H1 (cell line): ENCODE results near the gene ACSF3. TPM values are rescaled to one million over a fixed set of nuclear protein-coding genes. Genes with fewer than 3 reads are reported as not detected.

Experiments used
- CTCF ChIA-PET: fragments of 300-600 bp; sonication (Branson Sonifier 250); formaldehyde crosslinking; loops from one replicate; lab custom pipeline; 2021; ENCODE audit not compliant: partially characterized antibody; lab: Charles Lee
- POLR2A ChIA-PET: fragments of 300-600 bp; sonication (Branson Sonifier 250); formaldehyde crosslinking; loops from one replicate; lab custom pipeline; 2021; ENCODE audit warnings: inconsistent platforms; ENCODE audit not compliant: partially characterized antibody; lab: Charles Lee
- DNase-seq, 2 experiments: peaks; one replicate each; pipeline versions ENCODE4 v3.0.0 to v3.0.0-alpha.2; 2010 to 2022; ENCODE audit warnings: low spot score in 2 of 2, low read depth in 1 of 2, mixed read lengths in 1 of 2
- FAIRE-seq: peaks from 2 replicates; lab custom pipeline; 2011; peaks lifted over from hg19 to GRCh38; lab: Jason Lieb, UNC
- H2AFZ ChIP-seq: 2 replicates; pipeline ENCODE4 v1.8.1; 2012; ENCODE audit warnings: low read length, inconsistent platforms
- H2AK5ac ChIP-seq: 2 replicates; pipeline ENCODE4 v1.6.1; 2013; ENCODE audit warnings: low read depth, low read length
- H2BK120ac ChIP-seq: replicated peaks from 2 replicates; pipeline ENCODE3; 2013; ENCODE audit warnings: low read depth, low read length, inconsistent platforms
- H2BK12ac ChIP-seq: 2 replicates; pipeline ENCODE4 v1.6.1; 2013; ENCODE audit warnings: low read depth, low read length
- H2BK15ac ChIP-seq: 2 replicates; pipeline ENCODE4 v1.6.1; 2013; ENCODE audit warnings: low read length
- H2BK20ac ChIP-seq: 2 replicates; pipeline ENCODE4 v1.6.1; 2013; ENCODE audit warnings: low read length
- H2BK5ac ChIP-seq: 2 replicates; pipeline ENCODE4 v1.6.1; 2013; ENCODE audit warnings: low read depth, low read length
- H3K14ac ChIP-seq: 2 replicates; pipeline ENCODE4 v1.6.1; 2013; ENCODE audit warnings: inconsistent platforms; ENCODE audit not compliant: insufficient read length
- H3K18ac ChIP-seq: 2 replicates; pipeline ENCODE4 v1.6.1; 2013; ENCODE audit warnings: low read length; ENCODE audit errors: extremely low read depth
- H3K23ac ChIP-seq: 2 replicates; pipeline ENCODE4 v1.6.1; 2013; ENCODE audit warnings: inconsistent platforms; ENCODE audit not compliant: insufficient read length
- H3K23me2 ChIP-seq: 2 replicates; pipeline ENCODE4 v1.6.1; 2013; ENCODE audit warnings: low read depth, low read length
- H3K27ac ChIP-seq: 2 replicates; pipeline ENCODE4 v1.6.1; 2011; ENCODE audit warnings: low read depth, low read length, inconsistent platforms
- H3K27me3 ChIP-seq, 4 experiments: replicated peaks in 1 of 4; 1 replicate in 1 of 4; 2 replicates in 3 of 4; pipeline versions ENCODE4 v1.6.1 to v1.8.1; 2011 to 2013; ENCODE audit warnings: low read length in 3 of 4, mild to moderate bottlenecking in 3 of 4, inconsistent platforms in 2 of 4, mixed read lengths in 2 of 4, moderate library complexity in 1 of 4; ENCODE audit not compliant: control insufficient read depth in 3 of 4, insufficient read depth in 3 of 4; ENCODE audit errors: extremely low read depth in 1 of 4
- H3K36me3 ChIP-seq, 4 experiments: 2 replicates each; pipeline versions ENCODE4 v1.6.1 to v1.8.1; 2011 to 2013; ENCODE audit warnings: mild to moderate bottlenecking in 4 of 4, low read length in 3 of 4, moderate library complexity in 2 of 4, control low read depth in 1 of 4, inconsistent platforms in 1 of 4; ENCODE audit not compliant: insufficient read depth in 4 of 4, control insufficient read depth in 2 of 4
- H3K4ac ChIP-seq: replicated peaks from 2 replicates; pipeline ENCODE3; 2013; ENCODE audit warnings: low read length, low read depth, mixed read lengths, inconsistent platforms; ENCODE audit not compliant: insufficient read length
- H3K4me1 ChIP-seq, 4 experiments: replicated peaks in 1 of 4; 1 replicate in 1 of 4; 2 replicates in 3 of 4; pipeline versions ENCODE4 v1.6.1 to v1.8.1; 2011 to 2013; ENCODE audit warnings: low read length in 3 of 4, inconsistent platforms in 2 of 4, mixed read lengths in 1 of 4; ENCODE audit not compliant: insufficient read depth in 4 of 4, control insufficient read depth in 3 of 4
- H3K4me2 ChIP-seq, 2 experiments: 2 replicates each; pipeline versions ENCODE4 v1.6.1 to v1.8.1; 2011 to 2013; ENCODE audit warnings: low read depth in 2 of 2, low read length in 2 of 2, control low read depth in 1 of 2, inconsistent platforms in 1 of 2, mild to moderate bottlenecking in 1 of 2; ENCODE audit not compliant: insufficient read depth in 1 of 2
- H3K4me3 ChIP-seq, 4 experiments: fragments of 200-600, 300-600 bp in 1 of 4; sonication (generic), shearing (Covaris generic), sonication (Bioruptor Twin) in 1 of 4; 2 replicates each; pipeline versions ENCODE4 v1.5.1 to v1.8.1; 2011 to 2016; ENCODE audit warnings: low read length in 4 of 4, low read depth in 3 of 4, control low read depth in 2 of 4, inconsistent platforms in 2 of 4, mild to moderate bottlenecking in 2 of 4, mixed read lengths in 1 of 4, moderate library complexity in 1 of 4; ENCODE audit not compliant: insufficient read depth in 2 of 4; ENCODE audit errors: extremely low read depth in 1 of 4
- H3K56ac ChIP-seq: replicated peaks from 2 replicates; pipeline ENCODE3; 2013; ENCODE audit warnings: low read depth, mild to moderate bottlenecking, mixed read lengths, low read length, inconsistent platforms; ENCODE audit not compliant: insufficient read length
- H3K79me1 ChIP-seq: 2 replicates; pipeline ENCODE4 v1.6.1; 2013; ENCODE audit warnings: low read depth, low read length, control low read depth
- H3K79me2 ChIP-seq, 2 experiments: 2 replicates each; pipeline versions ENCODE4 v1.6.1 to v1.8.1; 2012 to 2013; ENCODE audit warnings: low read length in 2 of 2, mild to moderate bottlenecking in 2 of 2, inconsistent platforms in 1 of 2; ENCODE audit not compliant: insufficient read depth in 2 of 2, control insufficient read depth in 1 of 2
- H3K9ac ChIP-seq, 4 experiments: replicated peaks in 1 of 4; 1 replicate in 1 of 4; 2 replicates in 3 of 4; pipeline versions ENCODE4 v1.6.1 to v1.8.1; 2011 to 2013; ENCODE audit warnings: low read depth in 3 of 4, low read length in 3 of 4, control low read depth in 2 of 4, mild to moderate bottlenecking in 2 of 4, moderate library complexity in 2 of 4, inconsistent platforms in 1 of 4; ENCODE audit errors: extremely low read depth in 1 of 4
- H3K9me3 ChIP-seq, 2 experiments: 2 replicates each; pipeline versions ENCODE4 v1.6.1 to v1.8.1; 2012 to 2013; ENCODE audit warnings: mild to moderate bottlenecking in 2 of 2, moderate library complexity in 2 of 2, control low read depth in 1 of 2, inconsistent platforms in 1 of 2, low read depth in 1 of 2, low read length in 1 of 2, mixed read lengths in 1 of 2; ENCODE audit not compliant: insufficient read depth in 2 of 2
- H4K20me1 ChIP-seq, 2 experiments: replicated peaks in 1 of 2; 2 replicates each; pipeline versions ENCODE3 to v1.8.1; 2011 to 2013; ENCODE audit warnings: inconsistent platforms in 2 of 2, low read length in 2 of 2, mild to moderate bottlenecking in 1 of 2; ENCODE audit not compliant: insufficient read depth in 2 of 2, control insufficient read depth in 1 of 2
- H4K5ac ChIP-seq: 2 replicates; pipeline ENCODE4 v1.6.1; 2013; ENCODE audit warnings: low read length, low read depth, mixed read lengths, inconsistent platforms; ENCODE audit not compliant: insufficient read length
- H4K8ac ChIP-seq: 2 replicates; pipeline ENCODE4 v1.8.0; 2013; ENCODE audit warnings: mild to moderate bottlenecking, moderate library complexity, low read length, inconsistent platforms; ENCODE audit not compliant: insufficient read depth; ENCODE audit errors: extremely low read depth
- H4K91ac ChIP-seq: replicated peaks from 2 replicates; pipeline ENCODE3; 2013; ENCODE audit warnings: low read length, mixed read lengths, inconsistent platforms; ENCODE audit not compliant: insufficient read length
- ATF2 ChIP-seq: IDR thresholded peaks from 2 replicates; pipeline ENCODE4 v1.6.1; 2012; ENCODE audit warnings: low read length, inconsistent platforms
- ATF3 ChIP-seq: IDR thresholded peaks from 2 replicates; pipeline ENCODE4 v1.6.1; 2011; ENCODE audit warnings: low read depth, mild to moderate bottlenecking, low read length; ENCODE audit not compliant: insufficient read depth
- BACH1 ChIP-seq: IDR thresholded peaks from 2 replicates; pipeline ENCODE4 v1.6.1; 2012; ENCODE audit warnings: low read length, improper control_type of control experiment
- CEBPB ChIP-seq: IDR thresholded peaks from 2 replicates; pipeline ENCODE4 v1.6.1; 2012; ENCODE audit warnings: low read depth, low read length
- HDAC2 ChIP-seq, 2 experiments: fragments of 300-600 bp in 1 of 2; sonication (generic) in 1 of 2; IDR thresholded peaks; 2 replicates each; pipeline ENCODE4 v1.6.1; 2011 to 2012; ENCODE audit warnings: low read depth in 2 of 2, low read length in 2 of 2, mild to moderate bottlenecking in 2 of 2, moderate library complexity in 2 of 2, borderline replicate concordance in 1 of 2, inconsistent platforms in 1 of 2
- KDM1A ChIP-seq: fragments of 200-600, 300-600 bp; sonication (generic); IDR thresholded peaks from 2 replicates; pipeline ENCODE4 v1.7.1; 2016; ENCODE audit warnings: mild to moderate bottlenecking, low read length, borderline replicate concordance
- POU5F1 ChIP-seq: IDR thresholded peaks from 2 replicates; pipeline ENCODE4 v1.6.1; 2011; ENCODE audit warnings: low read depth, mild to moderate bottlenecking, low read length, moderate library complexity
- SIRT6 ChIP-seq: IDR thresholded peaks from one replicate; pipeline ENCODE4 v1.7.1; 2012; ENCODE audit warnings: low read length, inconsistent platforms
- WGBS, 2 experiments: shearing (Covaris generic) in 1 of 2; methylation state at CpG; one replicate each; pipeline versions ENCODE4 v1.1.6 to v1.1.7; 2013 to 2015; ENCODE audit warnings: low lambda C conversion rate in 2 of 2, mixed read lengths in 2 of 2, inconsistent platforms in 1 of 2, low coverage in 1 of 2, missing lambda C conversion rate in 1 of 2; ENCODE audit not compliant: insufficient replicate concordance in 2 of 2, insufficient coverage in 1 of 2, insufficient read length in 1 of 2; ENCODE audit errors: extremely low coverage in 1 of 2, missing lambda C conversion rate in 1 of 2; 5-methylcytosine and 5-hydroxymethylcytosine counted together
- polyA plus RNA-seq, 7 experiments: library from polyadenylated mRNA; depleted of rRNA in 3 of 7; stranded (reverse) in 5 of 7; unstranded in 2 of 7; fragments of >200 nt in 5 of 7; fragments of 200-250 nt in 2 of 7; gene quantifications; 1 replicate in 5 of 7; 2 replicates in 1 of 7; 4 replicates in 1 of 7; pipeline versions ENCODE4 v1.2.1 to v1.2.3, GENCODE V29; 2011 to 2013; ENCODE audit warnings: missing spikeins in 2 of 7, mixed read lengths in 2 of 7
- total RNA-seq: library from RNA; stranded (reverse); fragmentation: NEBNext Ultra II Directional; extraction: Animal tissue kit (Norgen Biotek cat#: 25700); gene quantifications from 2 replicates; pipeline ENCODE4 v1.2.1, GENCODE V29; 2021

Gene ACSF3
- total and polyA plus RNA-seq, 2 of the 8 experiments (the other 6 are each of a cell fraction or from before 2014, with no cell fraction given): 15.6 to 22.9 TPM

- no peak overlapping the region for H3K4me2 ChIP-seq
- peak overlapping the region in 1 of 4 experiments; percentile 22; a peak in 1 of 7 replicates for H3K9ac ChIP-seq
- no peaks in the 10 kb centered on the region for H3K79me1 ChIP-seq
- DNase-seq (no peak), FAIRE-seq (no peak)
- 0 out of 2 replicates have a peak overlapping the region, but pooled peaks have one; percentile 14 for H4K8ac ChIP-seq
- no peak overlapping the region for H2BK15ac ChIP-seq
- no peak overlapping the region for H3K14ac ChIP-seq
- peak overlapping the region; percentile 39; the same call in 1 of the 2 replicates for H2BK12ac ChIP-seq
- H3K79me2 ChIP-seq: no peaks in the 10 kb centered on the region
- no peak overlapping the region for H2AFZ ChIP-seq
- no peaks in the 10 kb centered on the region for H3K4me1 ChIP-seq
- H3K36me3 ChIP-seq: no peaks in the 10 kb centered on the region
- H3K23me2 ChIP-seq: no peaks in the 10 kb centered on the region
- no peak overlapping the region for H3K27ac ChIP-seq
- no peaks in the 10 kb centered on the region for H3K27me3 ChIP-seq
- H3K23ac ChIP-seq: no peak overlapping the region
- no peak overlapping the region for H3K56ac ChIP-seq
- peaks cover 33 to 48% of the 10 kb centered on the region in 2 experiments for H3K9me3 ChIP-seq
- CTCF ChIA-PET: interaction anchor here (1.1 kb wide), 1 partner anchor 13 kb away, joined by 3 read pairs; no protein-coding TSS in a partner anchor
- no peak overlapping the region for H3K18ac ChIP-seq
- no peak overlapping the region for H2BK20ac ChIP-seq
- no peak overlapping the region for H4K5ac ChIP-seq
- no peak overlapping the region for H3K4ac ChIP-seq
- H3K4me3 ChIP-seq: no peak overlapping the region
- no peak overlapping the region for H2BK120ac ChIP-seq
- 89% methylated on average over 14 of the region's 14 CpGs; no CpG with 5 or more reads in 1 of the 2 experiments for WGBS, 2 experiments
- no peak overlapping the region for H4K91ac ChIP-seq
- no peak overlapping the region for H2AK5ac ChIP-seq
- H4K20me1 ChIP-seq: no peaks in the 10 kb centered on the region
- no peak overlapping the region for H2BK5ac ChIP-seq
- POLR2A ChIA-PET: no interaction called here
- TF ChIP-seq HDAC2 (IDR thresholded peaks at IDR 0.05; ENCODE audit: borderline replicate concordance in 1 of 2, low read depth in 2 of 2, low read length in 2 of 2) (no peak), POU5F1 (no peak), SIRT6 (no peak), KDM1A (no peak), CEBPB (no peak), BACH1 (no peak), ATF2 (no peak), ATF3 (no peak)
These were observed 17.5 kb upstream of the ACSF3 start for GRCh38 chr16:89076159-89076558.
